ENCODE measurements around the gene PTHLH.
A peak's percentile ranks its signal among the peaks of the same experiment; 100 is the strongest.

Gene PTHLH

GRCh38 chr12:27973487-27973890 lies 956 bp upstream of the PTHLH start:
- no peak for DNase-seq

- DNase-seq = no peak
Measured at GRCh38 chr12:27971606-27972005, 927 bp downstream of the PTHLH start.

- no peak for DNase-seq
Measured at GRCh38 chr12:27971121-27971489, 1.4 kb downstream of the PTHLH start.

GRCh38 chr12:27970401-27971120 lies 2.0 kb downstream of the PTHLH start:
- peak; percentile 60 for DNase-seq

GRCh38 chr12:27969624-27970400 lies 2.7 kb downstream of the PTHLH start:
- DNase-seq = peak; percentile 83

GRCh38 chr12:27968972-27969623 lies 3.4 kb downstream of the PTHLH start:
- DNase-seq = peak; percentile 59

GRCh38 chr12:27967551-27968054 lies 4.9 kb downstream of the PTHLH start:
- no peak for DNase-seq

- DNase-seq = no peak
Measured at GRCh38 chr12:27966870-27967269, 5.7 kb downstream of the PTHLH start.

- no peak for DNase-seq
Measured at GRCh38 chr12:27965966-27966365, 6.6 kb downstream of the PTHLH start.

GRCh38 chr12:27965411-27965810 lies 7.1 kb downstream of the PTHLH start:
- DNase-seq = no peak

- DNase-seq = no peak
Measured at GRCh38 chr12:27964123-27964522, 8.4 kb downstream of the PTHLH start.

GRCh38 chr12:27960821-27961220 lies 11.7 kb downstream of the PTHLH start:
- no peak for DNase-seq

GRCh38 chr12:27958675-27959074 lies 13.9 kb downstream of the PTHLH start:
- DNase-seq = no peak

- DNase-seq = no peak
Measured at GRCh38 chr12:27957366-27957765, 15.2 kb downstream of the PTHLH start.

- DNase-seq = no peak
Measured at GRCh38 chr12:27953817-27954216, 18.7 kb downstream of the PTHLH start.

GRCh38 chr12:27953348-27953747 lies 19.2 kb downstream of the PTHLH start:
- DNase-seq = no peak

- no peak for DNase-seq
Measured at GRCh38 chr12:27952510-27952909, 20.0 kb downstream of the PTHLH start.

- DNase-seq = no peak
Measured at GRCh38 chr12:27951898-27952297, 20.6 kb downstream of the PTHLH start.

- no peak for DNase-seq
Measured at GRCh38 chr12:27946421-27946820, 26.1 kb downstream of the PTHLH start.

GRCh38 chr12:27940756-27941402 lies 31.7 kb downstream of the PTHLH start:
- peak; percentile 86 for DNase-seq

- no peak for DNase-seq
Measured at GRCh38 chr12:27940245-27940644, 32.3 kb downstream of the PTHLH start.

GRCh38 chr12:27937768-27938167 lies 34.8 kb downstream of the PTHLH start:
- no peak for DNase-seq

GRCh38 chr12:27936196-27936595 lies 36.3 kb downstream of the PTHLH start:
- DNase-seq = no peak
